OCI-LY7 (cell line): ENCODE data around the gene HTRA1. TPM values are rescaled to one million over a fixed set of nuclear protein-coding genes. Genes with fewer than 3 reads are reported as not detected.

Experiments
- BruUV-seq: library from RNA; stranded (reverse); fragments of 400-500 nt; replicated peaks from 2 replicates; lab custom pipeline; 2021; lab: Mats Ljungman, UMichigan
- CTCF ChIA-PET: fragments of 300-600 bp; sonication (Branson Sonifier 250); formaldehyde crosslinking; loops from one replicate; lab custom pipeline; 2022; ENCODE audit warnings: antibody characterized with exemption; ENCODE audit not compliant: unreplicated experiment; lab: Charles Lee
- POLR2A ChIA-PET: fragments of 300-600 bp; sonication (Branson Sonifier 250); formaldehyde crosslinking; loops from one replicate; lab custom pipeline; 2022; ENCODE audit warnings: antibody characterized with exemption; lab: Charles Lee
- DNase-seq: peaks from one replicate; pipeline ENCODE4 v3.0.0-alpha.2; 2015; ENCODE audit warnings: low spot score
- H2AFZ ChIP-seq: fragments of 200-600 bp; sonication (generic), shearing (Covaris generic); 2 replicates; pipeline ENCODE4 v1.6.1; 2014; ENCODE audit warnings: mild to moderate bottlenecking, antibody characterized with exemption, low read length, moderate library complexity
- H3K27ac ChIP-seq: fragments of 200-600 bp; sonication (generic); 2 replicates; pipeline ENCODE4 v1.5.1; 2014; ENCODE audit warnings: mixed run types, low read depth, mild to moderate bottlenecking, moderate library complexity, low read length, inconsistent platforms; ENCODE audit not compliant: poor library complexity, severe bottlenecking
- H3K36me3 ChIP-seq: fragments of 200-600 bp; sonication (generic); 2 replicates; pipeline ENCODE4 v1.6.1; 2014; ENCODE audit warnings: mild to moderate bottlenecking, antibody characterized with exemption, low read length, moderate library complexity, mixed read lengths; ENCODE audit not compliant: insufficient read depth
- H3K4me1 ChIP-seq: fragments of 200-600 bp; sonication (generic); 2 replicates; pipeline ENCODE4 v1.5.1; 2014; ENCODE audit warnings: mild to moderate bottlenecking, low read length; ENCODE audit not compliant: insufficient read depth, poor library complexity, severe bottlenecking
- H3K4me2 ChIP-seq: fragments of 200-600 bp; sonication (generic); 2 replicates; pipeline ENCODE4 v1.6.1; 2014; ENCODE audit warnings: mild to moderate bottlenecking, low read length
- H3K4me3 ChIP-seq: fragments of 200-600 bp; sonication (generic); 2 replicates; pipeline ENCODE4 v1.5.1; 2014; ENCODE audit warnings: mild to moderate bottlenecking, low read depth, low read length; ENCODE audit not compliant: poor library complexity, severe bottlenecking
- H3K79me2 ChIP-seq: fragments of 200-600 bp; sonication (generic); 2 replicates; pipeline ENCODE4 v1.6.1; 2016; ENCODE audit warnings: low read depth, mild to moderate bottlenecking, low read length, moderate library complexity, mixed read lengths; ENCODE audit not compliant: insufficient read depth
- H3K9me2 ChIP-seq: fragments of 200-600 bp; sonication (generic); 2 replicates; pipeline ENCODE4 v1.6.1; 2016; ENCODE audit warnings: mild to moderate bottlenecking, low read length, mixed read lengths; ENCODE audit not compliant: insufficient read depth
- H3K9me3 ChIP-seq: fragments of 200-600 bp; sonication (generic); 2 replicates; pipeline ENCODE4 v1.6.1; 2014; ENCODE audit warnings: mild to moderate bottlenecking, mixed run types, low read length, mixed read lengths
- H4K20me1 ChIP-seq: fragments of 200-600 bp; sonication (generic); 2 replicates; pipeline ENCODE4 v1.6.1; 2014; ENCODE audit warnings: mild to moderate bottlenecking, antibody characterized with exemption, low read length, moderate library complexity, mixed read lengths; ENCODE audit not compliant: insufficient read depth
- EZH2phosphoT487 ChIP-seq: fragments of 200-600 bp; sonication (generic); IDR thresholded peaks from 2 replicates; pipeline ENCODE4 v1.6.1; 2018; ENCODE audit warnings: low read depth, borderline replicate concordance, mild to moderate bottlenecking, mixed run types, antibody characterized with exemption, low read length, moderate library complexity, mixed read lengths
- intact Hi-C: fragments of 100-400 bp; cut with micrococcal nuclease; formaldehyde crosslinking; loops from one replicate; pipeline ENCODE4 v1.10.0; 2022; ENCODE audit not compliant: unreplicated experiment
- total RNA-seq, 2 experiments: library from RNA; depleted of rRNA in 1 of 2; stranded (reverse); fragments of >200 nt in 1 of 2; shearing (Covaris generic) in 1 of 2; gene quantifications; 2 replicates each; pipeline ENCODE4 v1.2.3, GENCODE V29; 2014 to 2022
- TF ChIP-seq, protein P1 (sequence below): fragments of 200-600 bp; sonication (generic); conservative IDR thresholded peaks from 2 replicates; pipeline ENCODE4 v1.5.1; 2014; ENCODE audit warnings: mild to moderate bottlenecking, antibody characterized with exemption, low read length, moderate library complexity, mixed read lengths

Gene HTRA1
- total RNA-seq, 2 experiments from 2014 or later = not detected

DNA sequence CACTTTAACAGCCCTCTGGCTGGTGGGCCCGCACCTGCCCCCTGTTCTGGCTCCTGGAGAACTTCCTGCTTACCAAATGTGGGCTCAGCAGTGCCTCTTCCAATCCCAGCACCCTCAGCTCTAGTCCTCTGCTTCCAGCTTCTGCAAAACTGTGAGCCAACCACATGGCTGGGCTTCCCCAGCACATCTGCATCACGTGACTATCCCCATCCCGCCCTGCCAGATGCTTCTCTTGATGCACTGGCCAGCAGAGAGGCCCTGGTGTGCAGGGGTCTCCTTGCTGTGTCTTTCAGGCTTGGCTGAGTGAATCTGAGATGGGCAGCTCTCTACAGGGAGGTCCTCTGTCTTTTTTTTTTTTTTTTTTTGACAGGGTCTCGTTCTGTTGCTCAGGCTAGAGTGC is 55.4 kb downstream of the HTRA1 start:
- TF ChIP-seq, protein P1, sequence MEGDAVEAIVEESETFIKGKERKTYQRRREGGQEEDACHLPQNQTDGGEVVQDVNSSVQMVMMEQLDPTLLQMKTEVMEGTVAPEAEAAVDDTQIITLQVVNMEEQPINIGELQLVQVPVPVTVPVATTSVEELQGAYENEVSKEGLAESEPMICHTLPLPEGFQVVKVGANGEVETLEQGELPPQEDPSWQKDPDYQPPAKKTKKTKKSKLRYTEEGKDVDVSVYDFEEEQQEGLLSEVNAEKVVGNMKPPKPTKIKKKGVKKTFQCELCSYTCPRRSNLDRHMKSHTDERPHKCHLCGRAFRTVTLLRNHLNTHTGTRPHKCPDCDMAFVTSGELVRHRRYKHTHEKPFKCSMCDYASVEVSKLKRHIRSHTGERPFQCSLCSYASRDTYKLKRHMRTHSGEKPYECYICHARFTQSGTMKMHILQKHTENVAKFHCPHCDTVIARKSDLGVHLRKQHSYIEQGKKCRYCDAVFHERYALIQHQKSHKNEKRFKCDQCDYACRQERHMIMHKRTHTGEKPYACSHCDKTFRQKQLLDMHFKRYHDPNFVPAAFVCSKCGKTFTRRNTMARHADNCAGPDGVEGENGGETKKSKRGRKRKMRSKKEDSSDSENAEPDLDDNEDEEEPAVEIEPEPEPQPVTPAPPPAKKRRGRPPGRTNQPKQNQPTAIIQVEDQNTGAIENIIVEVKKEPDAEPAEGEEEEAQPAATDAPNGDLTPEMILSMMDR = no peak
- no peak for TF ChIP-seq EZH2phosphoT487
- Histone ChIP-seq H3K4me1 (no peaks in the 10 kb centered on the region), H3K4me2 (no peak overlapping the region), H3K9me2 (no peaks in the 10 kb centered on the region), H4K20me1 (no peaks in the 10 kb centered on the region), H3K27ac (no peak overlapping the region), H2AFZ (no peak overlapping the region), H3K79me2 (no peaks in the 10 kb centered on the region), H3K9me3 (no peaks in the 10 kb centered on the region), H3K4me3 (no peak overlapping the region), H3K36me3 (no peaks in the 10 kb centered on the region)
- POLR2A ChIA-PET = no interaction called here
- intact Hi-C loops = no loop called here
- CTCF ChIA-PET = no interaction called here
- DNase-seq = no peak
- no TSS peak for BruUV-seq

DNA sequence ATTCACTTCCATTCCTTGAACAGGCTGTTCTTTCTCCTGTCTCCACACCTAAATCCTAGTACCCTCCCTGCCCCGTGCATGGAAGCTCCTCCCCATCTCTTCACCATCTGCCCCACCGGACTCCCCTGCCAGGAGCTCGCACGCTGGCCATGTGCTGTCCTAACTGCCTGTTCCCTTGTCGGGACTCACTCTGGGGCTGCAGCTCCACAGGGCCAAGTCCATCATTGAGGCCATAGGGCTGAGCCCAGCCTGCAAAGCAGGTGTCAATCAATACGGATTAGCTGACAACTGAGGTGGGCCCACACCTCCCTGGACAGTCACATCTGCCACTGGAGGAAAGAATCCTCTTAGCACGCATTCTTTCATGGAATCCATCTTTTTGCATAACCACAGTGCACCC is 57.8 kb downstream of the HTRA1 start:
- H3K4me1 ChIP-seq = no peaks in the 10 kb centered on the region
- H3K4me3 ChIP-seq = no peak overlapping the region
- ChIA-PET POLR2A (no interaction called here), CTCF (no interaction called here)
- no peaks in the 10 kb centered on the region for H3K9me2 ChIP-seq
- no peaks in the 10 kb centered on the region for H3K79me2 ChIP-seq
- H3K4me2 ChIP-seq = no peak overlapping the region
- H3K27ac ChIP-seq = no peak overlapping the region
- intact Hi-C loops = no loop called here
- no peaks in the 10 kb centered on the region for H3K9me3 ChIP-seq
- no peaks in the 10 kb centered on the region for H4K20me1 ChIP-seq
- BruUV-seq = no TSS peak
- H3K36me3 ChIP-seq = no peaks in the 10 kb centered on the region
- H2AFZ ChIP-seq = no peak overlapping the region
- no peak for DNase-seq
- TF ChIP-seq EZH2phosphoT487 = no peak
- TF ChIP-seq, protein P1 = no peak

DNA sequence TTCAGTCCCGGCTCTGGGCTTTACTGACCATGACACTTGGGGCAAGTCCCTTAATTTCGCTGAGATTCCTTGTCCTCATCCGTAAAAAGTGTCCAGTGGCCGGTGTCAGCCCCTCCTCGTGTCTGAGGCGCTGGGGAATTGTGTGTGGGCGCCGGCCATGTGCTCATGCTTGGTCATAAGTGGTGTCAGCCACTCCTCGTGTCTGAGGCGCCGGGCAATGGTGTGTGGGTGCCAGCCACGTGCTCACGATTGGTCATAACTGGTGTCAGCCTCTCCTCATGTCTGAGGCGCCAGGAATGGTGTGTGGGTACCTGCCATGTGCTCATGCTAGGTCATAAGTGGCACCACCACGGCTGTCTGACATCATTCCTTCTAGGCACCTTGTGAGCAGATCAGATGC is 58.5 kb downstream of the HTRA1 start:
- Histone ChIP-seq H3K36me3 (no peaks in the 10 kb centered on the region), H3K4me3 (no peak overlapping the region), H3K9me3 (no peaks in the 10 kb centered on the region), H3K9me2 (no peaks in the 10 kb centered on the region), H3K4me2 (no peak overlapping the region), H3K79me2 (no peaks in the 10 kb centered on the region), H3K4me1 (no peaks in the 10 kb centered on the region), H2AFZ (no peak overlapping the region), H4K20me1 (no peaks in the 10 kb centered on the region), H3K27ac (no peak overlapping the region)
- intact Hi-C loops = no loop called here
- no TSS peak for BruUV-seq
- no peak for DNase-seq
- no peak for TF ChIP-seq EZH2phosphoT487
- TF ChIP-seq, protein P1 = no peak
- ChIA-PET POLR2A (no interaction called here), CTCF (no interaction called here)
